Measurements from ENCODE around the gene DNM3.

DNM3 gene

DNA sequence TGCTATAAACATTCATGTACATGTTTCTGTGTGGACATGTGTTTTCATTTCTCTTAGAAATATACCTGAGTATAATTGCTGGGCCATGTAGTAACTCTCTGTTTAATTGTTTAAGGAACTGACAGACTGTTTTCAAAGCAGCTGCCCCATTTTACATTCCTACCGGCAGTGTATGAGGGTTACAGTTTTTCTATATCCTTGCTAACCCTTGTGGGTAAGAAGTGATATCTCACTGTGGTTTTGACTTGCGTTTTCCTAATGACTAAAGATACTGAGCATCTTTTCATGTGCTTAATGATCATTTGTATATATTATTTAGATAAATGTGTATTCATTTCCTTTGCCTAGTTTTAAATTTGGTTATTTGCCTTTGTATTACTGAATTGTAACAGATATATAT is 81.7 kb downstream of the DNM3 start:
- Histone ChIP-seq H3K4me3 (no peak overlapping the region), H3K27ac (no peak overlapping the region), H3K9ac (ENCODE audit: insufficient read length) (no peak overlapping the region), H3K9me3 (ENCODE audit: low read depth, low read length) (no peaks in the 10 kb centered on the region), H3K36me3 (ENCODE audit: insufficient read depth, low read length) (no peaks in the 10 kb centered on the region)
- TF ChIP-seq POLR2AphosphoS5 (IDR thresholded peaks at IDR 0.05; ENCODE audit: borderline replicate concordance, low read depth, low read length) (no peak), FOXP2 (optimal IDR thresholded peaks at IDR 0.05; ENCODE audit: control extremely low read depth, extremely low read length, insufficient read depth) (no peak), EZH2 (IDR thresholded peaks at IDR 0.05) (no peak)
- DNase-seq (ENCODE audit: low read depth, low spot score), result no peak

DNA sequence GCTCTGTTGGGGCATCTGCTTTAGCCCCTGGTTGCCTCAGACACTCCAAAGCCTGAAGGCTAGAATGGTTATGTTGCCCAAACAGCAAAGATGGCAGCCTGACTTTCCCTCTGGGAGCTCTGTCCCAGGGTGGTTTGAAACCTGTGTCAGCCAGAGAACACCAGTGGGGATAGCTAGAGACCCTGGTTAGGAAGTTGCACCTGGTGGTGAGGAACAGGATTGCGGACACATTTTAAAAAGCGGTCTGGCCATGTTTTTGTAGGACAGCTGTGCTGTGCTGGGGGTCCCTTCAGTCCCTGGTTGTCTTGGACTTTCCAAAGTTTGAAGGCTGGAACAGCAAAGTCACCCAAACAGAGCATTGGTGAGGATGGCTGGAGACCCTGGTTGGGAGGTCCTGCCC is 87.8 kb downstream of the DNM3 start:
- Histone ChIP-seq H3K4me3 (no peak overlapping the region), H3K36me3 (ENCODE audit: insufficient read depth, low read length) (no peaks in the 10 kb centered on the region), H3K9ac (ENCODE audit: insufficient read length) (no peak overlapping the region), H3K27ac (no peak overlapping the region), H3K9me3 (ENCODE audit: low read depth, low read length) (no peaks in the 10 kb centered on the region)
- no peak for DNase-seq (ENCODE audit: low read depth, low spot score)
- TF ChIP-seq EZH2 (IDR thresholded peaks at IDR 0.05), result no peak
- no peak for TF ChIP-seq FOXP2 (optimal IDR thresholded peaks at IDR 0.05; ENCODE audit: control extremely low read depth, extremely low read length, insufficient read depth)

DNA sequence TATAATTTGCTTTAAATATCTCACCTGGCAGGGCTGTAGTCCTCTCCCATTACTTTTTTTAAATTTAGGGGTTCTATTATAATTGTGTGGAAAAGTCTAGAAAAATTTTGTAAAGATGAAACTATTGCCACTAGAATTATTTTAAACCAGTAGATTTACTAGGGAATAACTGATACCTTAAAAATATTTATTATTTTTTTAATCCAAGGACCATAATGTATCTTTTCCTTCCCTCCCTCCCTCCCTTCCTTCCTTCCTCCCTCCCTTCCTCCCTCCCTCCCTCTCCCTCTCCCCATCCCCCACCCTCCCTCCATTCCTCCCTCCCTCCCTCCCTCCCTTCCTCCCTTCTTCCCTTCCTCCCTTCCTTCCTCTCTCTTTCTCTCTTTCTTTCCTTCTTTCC is 90.5 kb downstream of the DNM3 start:
- Histone ChIP-seq H3K4me3 (no peak overlapping the region), H3K36me3 (ENCODE audit: insufficient read depth, low read length) (no peaks in the 10 kb centered on the region), H3K9ac (ENCODE audit: insufficient read length) (no peak overlapping the region), H3K9me3 (ENCODE audit: low read depth, low read length) (no peaks in the 10 kb centered on the region), H3K27ac (no peak overlapping the region)
- no peak for DNase-seq (ENCODE audit: low read depth, low spot score)
- TF ChIP-seq FOXP2 (optimal IDR thresholded peaks at IDR 0.05; ENCODE audit: control extremely low read depth, extremely low read length, insufficient read depth) (no peak), EZH2 (IDR thresholded peaks at IDR 0.05) (no peak), POLR2AphosphoS5 (IDR thresholded peaks at IDR 0.05; ENCODE audit: borderline replicate concordance, low read depth, low read length) (no peak)

DNA sequence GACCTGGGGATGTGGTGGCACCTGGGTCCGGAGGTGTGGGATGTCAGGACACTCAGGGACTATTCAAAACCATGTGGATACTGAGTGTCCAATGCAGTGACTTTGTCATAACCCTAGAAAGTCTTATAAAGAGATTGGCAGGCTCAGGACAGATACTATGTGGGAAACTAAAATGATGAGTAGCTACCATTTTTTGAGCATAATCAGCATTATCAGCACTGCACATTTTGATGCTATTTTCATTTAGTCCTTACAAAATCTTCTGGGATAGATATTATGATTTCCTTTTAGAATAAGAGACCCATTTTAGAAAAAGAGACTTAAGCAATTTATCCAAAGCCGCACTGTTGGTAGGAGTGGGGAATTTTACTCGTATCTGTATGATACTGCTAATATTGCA is 93.4 kb downstream of the DNM3 start:
- no peak overlapping the region for H3K4me3 ChIP-seq
- TF ChIP-seq POLR2AphosphoS5 (IDR thresholded peaks at IDR 0.05; ENCODE audit: borderline replicate concordance, low read depth, low read length), result no peak
- no peak for TF ChIP-seq EZH2 (IDR thresholded peaks at IDR 0.05)
- TF ChIP-seq FOXP2 (optimal IDR thresholded peaks at IDR 0.05; ENCODE audit: control extremely low read depth, extremely low read length, insufficient read depth), result no peak
- no peak for DNase-seq (ENCODE audit: low read depth, low spot score)

DNA sequence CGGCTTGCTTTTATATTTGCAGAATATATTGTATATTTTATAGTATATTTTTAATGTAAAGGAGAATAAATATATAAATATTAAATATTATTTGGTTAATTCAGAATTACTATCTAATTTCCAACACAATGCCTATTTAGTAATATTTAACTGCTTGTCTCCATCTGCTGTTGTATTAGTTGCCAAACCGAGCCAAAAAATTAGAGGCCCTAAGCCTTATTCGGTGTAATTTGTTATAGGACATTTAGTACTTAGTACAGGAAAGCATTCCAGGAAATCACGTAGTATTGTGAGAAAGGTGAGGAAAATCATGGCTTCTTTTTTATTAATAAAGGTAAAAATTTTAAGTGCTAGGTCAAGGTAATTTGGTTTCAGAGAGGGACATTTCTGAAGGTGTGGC is 93.8 kb downstream of the DNM3 start:
- Histone ChIP-seq H3K36me3 (ENCODE audit: insufficient read depth, low read length) (no peaks in the 10 kb centered on the region), H3K27ac (no peak overlapping the region), H3K9ac (ENCODE audit: insufficient read length) (no peak overlapping the region), H3K9me3 (ENCODE audit: low read depth, low read length) (no peaks in the 10 kb centered on the region), H3K4me3 (no peak overlapping the region)
- no peak for TF ChIP-seq EZH2 (IDR thresholded peaks at IDR 0.05)
- TF ChIP-seq FOXP2 (optimal IDR thresholded peaks at IDR 0.05; ENCODE audit: control extremely low read depth, extremely low read length, insufficient read depth), result no peak
- TF ChIP-seq POLR2AphosphoS5 (IDR thresholded peaks at IDR 0.05; ENCODE audit: borderline replicate concordance, low read depth, low read length), result no peak
- no peak for DNase-seq (ENCODE audit: low read depth, low spot score)

More for the DNA sequence above, 93.4 kb downstream of the DNM3 start:
- Histone ChIP-seq H3K9ac (ENCODE audit: insufficient read length) (no peak overlapping the region), H3K36me3 (ENCODE audit: insufficient read depth, low read length) (no peaks in the 10 kb centered on the region), H3K9me3 (ENCODE audit: low read depth, low read length) (no peaks in the 10 kb centered on the region), H3K27ac (no peak overlapping the region)

DNA sequence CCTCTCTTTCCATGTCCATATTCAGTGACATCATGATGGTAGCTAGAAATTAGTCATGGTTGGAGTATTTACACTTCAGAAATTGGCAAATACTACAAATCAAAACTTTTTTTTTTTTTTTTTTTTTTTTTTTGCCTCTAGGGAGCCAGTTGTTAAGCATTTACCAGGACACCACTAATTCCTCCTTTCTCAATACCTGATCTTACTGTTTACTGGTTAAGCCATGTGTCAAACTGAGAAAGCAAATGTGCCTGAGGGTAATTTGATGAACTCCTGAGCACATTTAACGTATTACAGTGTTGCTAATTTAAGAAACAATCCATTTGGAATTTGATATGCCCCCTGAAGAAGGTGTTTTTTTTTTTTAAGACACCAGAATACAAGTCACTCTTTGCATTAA is 94.4 kb downstream of the DNM3 start:
- H3K4me3 ChIP-seq, result no peak overlapping the region
- no peak for DNase-seq (ENCODE audit: low read depth, low spot score)
- no peak overlapping the region for H3K27ac ChIP-seq
- H3K36me3 ChIP-seq (ENCODE audit: insufficient read depth, low read length), result no peaks in the 10 kb centered on the region
- H3K9ac ChIP-seq (ENCODE audit: insufficient read length), result no peak overlapping the region
- no peaks in the 10 kb centered on the region for H3K9me3 ChIP-seq (ENCODE audit: low read depth, low read length)
- TF ChIP-seq POLR2AphosphoS5 (IDR thresholded peaks at IDR 0.05; ENCODE audit: borderline replicate concordance, low read depth, low read length) (no peak), FOXP2 (optimal IDR thresholded peaks at IDR 0.05; ENCODE audit: control extremely low read depth, extremely low read length, insufficient read depth) (no peak), EZH2 (IDR thresholded peaks at IDR 0.05) (no peak)

DNA sequence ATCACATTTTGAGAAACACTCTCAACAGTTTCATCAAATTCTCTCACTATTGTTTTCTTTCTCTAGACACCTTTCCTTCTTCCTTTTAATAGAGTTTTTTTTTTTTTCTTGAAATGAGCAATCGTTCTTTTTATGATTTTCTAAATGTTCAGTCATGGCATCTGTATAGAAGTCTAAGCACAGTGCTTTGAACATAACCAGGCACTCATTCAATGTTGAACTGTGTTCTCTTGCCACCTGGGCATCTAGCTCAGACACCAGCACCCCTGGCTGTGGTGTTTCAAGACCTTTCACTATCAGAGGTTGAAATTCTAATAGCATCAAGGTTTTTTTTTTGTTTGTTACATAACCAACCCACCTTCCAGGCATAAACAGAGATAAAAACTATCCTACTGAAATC is 96.6 kb downstream of the DNM3 start:
- Histone ChIP-seq H3K27ac (no peak overlapping the region), H3K9ac (ENCODE audit: insufficient read length) (no peak overlapping the region), H3K4me3 (no peak overlapping the region), H3K9me3 (ENCODE audit: low read depth, low read length) (no peaks in the 10 kb centered on the region), H3K36me3 (ENCODE audit: insufficient read depth, low read length) (no peaks in the 10 kb centered on the region)
- no peak for DNase-seq (ENCODE audit: low read depth, low spot score)
- no peak for TF ChIP-seq POLR2AphosphoS5 (IDR thresholded peaks at IDR 0.05; ENCODE audit: borderline replicate concordance, low read depth, low read length)
- TF ChIP-seq EZH2 (IDR thresholded peaks at IDR 0.05), result no peak
- no peak for TF ChIP-seq FOXP2 (optimal IDR thresholded peaks at IDR 0.05; ENCODE audit: control extremely low read depth, extremely low read length, insufficient read depth)

DNA sequence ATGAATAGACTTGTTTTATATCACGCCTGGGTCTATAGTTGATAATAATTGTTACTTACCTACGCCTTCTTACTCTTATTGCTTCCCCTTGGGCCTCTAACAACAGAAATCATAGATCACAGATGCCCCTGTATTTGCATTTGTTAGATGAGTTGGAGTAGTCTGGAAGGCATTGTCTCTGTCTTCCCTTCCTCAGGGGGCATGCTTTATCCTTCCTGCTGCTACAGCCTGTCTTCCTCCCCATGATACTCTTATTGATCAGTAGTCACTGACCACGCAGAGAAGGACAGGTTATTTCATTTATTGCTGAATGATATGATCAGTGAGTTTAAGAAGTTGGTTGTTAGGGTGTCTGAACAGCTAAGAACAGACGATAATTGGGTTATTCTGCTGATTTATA is 98.4 kb downstream of the DNM3 start:
- no peak overlapping the region for H3K9ac ChIP-seq (ENCODE audit: insufficient read length)
- no peaks in the 10 kb centered on the region for H3K36me3 ChIP-seq (ENCODE audit: insufficient read depth, low read length)
- no peaks in the 10 kb centered on the region for H3K9me3 ChIP-seq (ENCODE audit: low read depth, low read length)
- no peak overlapping the region for H3K4me3 ChIP-seq
- TF ChIP-seq FOXP2 (optimal IDR thresholded peaks at IDR 0.05; ENCODE audit: control extremely low read depth, extremely low read length, insufficient read depth), result no peak
- TF ChIP-seq EZH2 (IDR thresholded peaks at IDR 0.05), result no peak
- TF ChIP-seq POLR2AphosphoS5 (IDR thresholded peaks at IDR 0.05; ENCODE audit: borderline replicate concordance, low read depth, low read length), result no peak
- H3K27ac ChIP-seq, result peak overlapping the region; percentile 7; the same call in 1 of the 2 replicates
- no peak for DNase-seq (ENCODE audit: low read depth, low spot score)

DNA sequence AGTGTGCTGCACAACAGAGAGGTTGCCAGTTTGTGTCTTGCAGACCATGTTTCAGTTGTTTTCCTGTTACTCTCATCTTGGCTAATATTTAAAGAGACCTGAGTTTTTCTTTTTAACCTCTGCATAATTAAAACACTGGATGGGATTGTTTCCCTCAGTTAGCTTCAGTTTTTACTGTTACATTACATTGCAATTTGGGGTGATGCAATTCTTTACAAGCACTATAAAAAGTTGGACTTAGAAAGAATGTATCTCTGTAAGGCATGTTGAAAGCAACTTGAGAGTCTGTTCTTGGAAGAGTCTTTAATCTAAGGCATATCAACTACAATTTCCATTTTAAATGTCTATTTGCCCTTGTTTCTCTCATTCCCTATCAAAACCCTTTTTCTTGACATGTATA is 99.1 kb downstream of the DNM3 start:
- H3K4me3 ChIP-seq, result peak overlapping the region; percentile 30; the same call in 1 of the 2 replicates
- H3K9me3 ChIP-seq (ENCODE audit: low read depth, low read length), result no peaks in the 10 kb centered on the region
- DNase-seq (ENCODE audit: low read depth, low spot score), result peak; percentile 37
- H3K27ac ChIP-seq, result peak overlapping the region; percentile 7; the same call in 1 of the 2 replicates
- TF ChIP-seq POLR2AphosphoS5 (IDR thresholded peaks at IDR 0.05; ENCODE audit: borderline replicate concordance, low read depth, low read length) (no peak), EZH2 (IDR thresholded peaks at IDR 0.05) (no peak), FOXP2 (optimal IDR thresholded peaks at IDR 0.05; ENCODE audit: control extremely low read depth, extremely low read length, insufficient read depth) (no peak)
- no peaks in the 10 kb centered on the region for H3K36me3 ChIP-seq (ENCODE audit: insufficient read depth, low read length)
- no peak overlapping the region for H3K9ac ChIP-seq (ENCODE audit: insufficient read length)

Data from SK-N-MC (cell line).